Endothelial cell (in vitro differentiated cells): Measurements from ENCODE around the gene CATSPERZ. TPM values are rescaled to one million over a fixed set of nuclear protein-coding genes. Genes with fewer than 3 reads are reported as not detected.

Source experiments
- DNase-seq: peaks from one replicate; pipeline ENCODE4 v3.0.0; 2021; ENCODE audit warnings: low spot score
- H3K27ac Mint-ChIP-seq: one replicate; pipeline ENCODE4 v1.8.0; 2021; ENCODE audit warnings: mixed read lengths, inconsistent platforms; ENCODE audit not compliant: unreplicated experiment
- H3K27me3 Mint-ChIP-seq: one replicate; pipeline ENCODE4 v1.8.0; 2021; ENCODE audit warnings: mild to moderate bottlenecking, moderate library complexity, mixed read lengths, inconsistent platforms; ENCODE audit not compliant: unreplicated experiment
- H3K36me3 Mint-ChIP-seq: one replicate; pipeline ENCODE4 v1.8.0; 2021; ENCODE audit warnings: mild to moderate bottlenecking, low read depth, mixed read lengths, inconsistent platforms; ENCODE audit not compliant: unreplicated experiment
- H3K4me1 Mint-ChIP-seq: one replicate; pipeline ENCODE4 v1.8.0; 2021; ENCODE audit warnings: mild to moderate bottlenecking, mixed read lengths, inconsistent platforms; ENCODE audit not compliant: unreplicated experiment
- H3K4me3 Mint-ChIP-seq: one replicate; pipeline ENCODE4 v1.8.0; 2021; ENCODE audit warnings: mild to moderate bottlenecking, mixed read lengths, inconsistent platforms; ENCODE audit not compliant: unreplicated experiment
- H3K9me3 Mint-ChIP-seq: one replicate; pipeline ENCODE4 v1.8.0; 2021; ENCODE audit warnings: mixed read lengths, inconsistent platforms; ENCODE audit not compliant: unreplicated experiment
- microRNA-seq: library from miRNA; unstranded; fragments of <30 nt; microRNA quantifications from one replicate; pipeline ENCODE4, GENCODE V29; 2020; ENCODE audit not compliant: unreplicated experiment
- total RNA-seq: library from RNA; stranded (reverse); fragmentation: NEBNext Ultra II Directional; extraction: Animal tissue kit (Norgen Biotek cat#: 25700); gene quantifications from one replicate; pipeline ENCODE4 v1.2.1, GENCODE V29; 2021; ENCODE audit not compliant: unreplicated experiment
- TF ChIP-seq, protein P1 (sequence below): fragments of 200-600 bp; sonication (generic); IDR thresholded peaks from one replicate; pipeline ENCODE4 v1.5.0; 2021; ENCODE audit warnings: antibody characterized with exemption; ENCODE audit not compliant: unreplicated experiment

CATSPERZ gene
- total RNA-seq, 1 donor from 2014 or later = 0.38 TPM

GRCh38 chr11:64352099-64352994, 52.2 kb downstream of the CATSPERZ start:
- Mint-ChIP-seq H3K36me3 (no peaks in the 10 kb centered on the region), H3K27ac (no peak overlapping the region), H3K4me3 (no peak overlapping the region), H3K27me3 (peaks cover 5% of the 10 kb centered on the region), H3K4me1 (peaks cover 10% of the 10 kb centered on the region), H3K9me3 (no peaks in the 10 kb centered on the region)
- TF ChIP-seq, protein P1, sequence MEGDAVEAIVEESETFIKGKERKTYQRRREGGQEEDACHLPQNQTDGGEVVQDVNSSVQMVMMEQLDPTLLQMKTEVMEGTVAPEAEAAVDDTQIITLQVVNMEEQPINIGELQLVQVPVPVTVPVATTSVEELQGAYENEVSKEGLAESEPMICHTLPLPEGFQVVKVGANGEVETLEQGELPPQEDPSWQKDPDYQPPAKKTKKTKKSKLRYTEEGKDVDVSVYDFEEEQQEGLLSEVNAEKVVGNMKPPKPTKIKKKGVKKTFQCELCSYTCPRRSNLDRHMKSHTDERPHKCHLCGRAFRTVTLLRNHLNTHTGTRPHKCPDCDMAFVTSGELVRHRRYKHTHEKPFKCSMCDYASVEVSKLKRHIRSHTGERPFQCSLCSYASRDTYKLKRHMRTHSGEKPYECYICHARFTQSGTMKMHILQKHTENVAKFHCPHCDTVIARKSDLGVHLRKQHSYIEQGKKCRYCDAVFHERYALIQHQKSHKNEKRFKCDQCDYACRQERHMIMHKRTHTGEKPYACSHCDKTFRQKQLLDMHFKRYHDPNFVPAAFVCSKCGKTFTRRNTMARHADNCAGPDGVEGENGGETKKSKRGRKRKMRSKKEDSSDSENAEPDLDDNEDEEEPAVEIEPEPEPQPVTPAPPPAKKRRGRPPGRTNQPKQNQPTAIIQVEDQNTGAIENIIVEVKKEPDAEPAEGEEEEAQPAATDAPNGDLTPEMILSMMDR = no peak
- no peak for DNase-seq

DNA sequence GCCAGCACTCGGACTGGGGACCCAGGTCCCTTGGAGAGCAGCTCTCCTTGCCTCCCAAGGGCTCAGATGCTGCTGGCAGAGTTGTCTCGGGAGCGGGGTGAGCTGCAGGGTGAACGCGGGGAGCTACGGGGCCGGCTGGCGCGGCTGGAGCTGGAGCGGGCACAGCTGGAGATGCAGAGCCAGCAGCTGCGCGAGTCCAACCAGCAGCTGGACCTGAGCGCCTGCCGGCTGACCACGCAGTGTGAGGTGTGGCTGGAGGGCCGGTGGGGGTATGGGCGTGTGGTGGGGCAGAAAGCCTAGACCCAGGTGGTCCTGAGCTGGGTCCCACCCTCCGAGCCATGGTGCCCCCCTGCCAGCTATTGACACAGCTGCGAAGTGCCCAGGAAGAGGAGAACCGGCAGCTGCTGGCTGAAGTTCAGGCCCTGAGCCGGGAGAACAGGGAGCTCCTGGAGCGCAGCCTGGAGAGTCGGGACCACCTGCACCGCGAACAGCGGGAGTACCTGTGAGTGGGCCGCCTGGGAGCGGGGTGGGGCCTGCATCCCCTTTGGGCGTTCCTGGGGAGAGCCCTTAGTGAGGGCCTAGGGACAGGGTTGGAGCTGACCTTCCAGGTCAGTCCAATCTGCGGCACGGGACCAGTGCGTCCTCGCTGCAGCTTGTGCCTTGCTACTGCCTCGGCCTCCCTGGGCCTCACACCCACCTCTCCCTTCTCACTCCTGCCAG, 53.0 kb downstream of the CATSPERZ start:
- Mint-ChIP-seq H3K36me3 (no peaks in the 10 kb centered on the region), H3K27me3 (peaks cover 4% of the 10 kb centered on the region), H3K4me3 (no peak overlapping the region), H3K27ac (no peak overlapping the region), H3K4me1 (peaks cover 10% of the 10 kb centered on the region), H3K9me3 (no peaks in the 10 kb centered on the region)
- no peak for DNase-seq
- TF ChIP-seq, protein P1 = no peak

- TF ChIP-seq, protein P1 = no peak
- Mint-ChIP-seq H3K36me3 (no peaks in the 10 kb centered on the region), H3K4me1 (peaks cover 10% of the 10 kb centered on the region), H3K4me3 (no peak overlapping the region), H3K27ac (no peak overlapping the region), H3K9me3 (no peaks in the 10 kb centered on the region), H3K27me3 (peaks cover 4% of the 10 kb centered on the region)
- no peak for DNase-seq
Measured at GRCh38 chr11:64353715-64354506, 53.8 kb downstream of the CATSPERZ start.

Small RNAs within 50 kb of the gene (microRNA-seq; reads per million reads assigned to microRNA genes)
- 0.28 reads per million for gene MIR7155

Other genes with a start within 250 kb of the CATSPERZ start
- gene MACROD1, start 134.2 kb upstream of the CATSPERZ start, total RNA-seq = 4.1 TPM
- 124 TPM for gene STIP1, start 114.2 kb upstream of the CATSPERZ start, total RNA-seq
- 6.2 TPM for gene FERMT3, start 93.6 kb upstream of the CATSPERZ start, total RNA-seq
- gene TRPT1, start 74.2 kb upstream of the CATSPERZ start, total RNA-seq = 23.2 TPM
- 21.2 TPM for gene NUDT22, start 74.1 kb upstream of the CATSPERZ start, total RNA-seq
- 38.0 TPM for gene DNAJC4, start 69.8 kb upstream of the CATSPERZ start, total RNA-seq
- 11.5 TPM for gene VEGFB, start 65.8 kb upstream of the CATSPERZ start, total RNA-seq
- 35.3 TPM for gene FKBP2, start 59.3 kb upstream of the CATSPERZ start, total RNA-seq
- 201 TPM for gene PPP1R14B, start 53.4 kb upstream of the CATSPERZ start, total RNA-seq
- 51.0 TPM for gene PLCB3, start 48.8 kb upstream of the CATSPERZ start, total RNA-seq
- gene BAD, start 15.7 kb upstream of the CATSPERZ start, total RNA-seq = 40.7 TPM
- gene GPR137, start 14.5 kb upstream of the CATSPERZ start, total RNA-seq = 56.0 TPM
- 0.36 TPM for gene KCNK4, start 9.1 kb upstream of the CATSPERZ start, total RNA-seq
- 42.3 TPM for gene ESRRA, start 5.2 kb downstream of the CATSPERZ start, total RNA-seq
- 138 TPM for gene TRMT112, start 17.2 kb downstream of the CATSPERZ start, total RNA-seq
- gene PRDX5, start 17.8 kb downstream of the CATSPERZ start, total RNA-seq = 264 TPM
- 8.3 TPM for gene CCDC88B, start 39.8 kb downstream of the CATSPERZ start, total RNA-seq
- gene RPS6KA4, start 58.8 kb downstream of the CATSPERZ start, total RNA-seq = 37.5 TPM